HepG2 (cell line): ENCODE measurements around the gene LAMA5. TPM values are rescaled to one million over a fixed set of nuclear protein-coding genes. Genes with fewer than 3 reads are reported as not detected.

ENCODE experiments used
- CCAR2 ChIP-seq: fragments of 200-400 bp; formaldehyde crosslinking; optimal IDR thresholded peaks from 2 replicates; pipeline ENCODE3; 2018; ENCODE audit warnings: low read depth, mild to moderate bottlenecking, low read length, moderate library complexity
- CEBPG ChIP-seq: IDR thresholded peaks from 2 replicates; pipeline ENCODE4 v1.6.1; 2016
- CSRNP2 ChIP-seq: sonication (generic); formaldehyde crosslinking; conservative IDR thresholded peaks from 2 replicates; pipeline ENCODE4 v1.8.0; 2022; ENCODE audit warnings: low read depth, missing genetic modification reagents
- FOXK1 ChIP-seq: sonication (generic); formaldehyde crosslinking; IDR thresholded peaks from 2 replicates; pipeline ENCODE4 v1.4.0; 2020; ENCODE audit warnings: low read depth, missing genetic modification reagents, borderline replicate concordance
- KDM3A ChIP-seq: IDR thresholded peaks from 2 replicates; pipeline ENCODE4 v1.6.1; 2018; ENCODE audit warnings: low read depth, missing compliant biosample characterization
- MAFF ChIP-seq: IDR thresholded peaks from 2 replicates; pipeline ENCODE4 v1.6.1; 2011; ENCODE audit warnings: low read depth, low read length, improper control_type of control experiment
- MTA1 ChIP-seq: sonication (generic); formaldehyde crosslinking; IDR thresholded peaks from 2 replicates; pipeline ENCODE4 v1.4.0; 2020; ENCODE audit warnings: missing genetic modification reagents, mild to moderate bottlenecking, borderline replicate concordance
- NR2F1 ChIP-seq, 2 experiments: fragments of 450-650 bp in 1 of 2; formaldehyde crosslinking in 1 of 2; IDR thresholded peaks; 2 replicates each; pipeline versions ENCODE4 v1.5.0 to v1.6.1; 2016 to 2020; ENCODE audit warnings: mild to moderate bottlenecking in 1 of 2, missing compliant biosample characterization in 1 of 2, missing genetic modification reagents in 1 of 2, moderate library complexity in 1 of 2
- PAX8 ChIP-seq: sonication (generic); formaldehyde crosslinking; IDR thresholded peaks from 2 replicates; pipeline ENCODE4 v1.8.0; 2022; ENCODE audit warnings: mild to moderate bottlenecking, missing genetic modification reagents, borderline replicate concordance
- PHF5A ChIP-seq: IDR thresholded peaks from one replicate; pipeline ENCODE4 v1.6.1; 2018; ENCODE audit warnings: low read depth, missing genetic modification reagents; ENCODE audit not compliant: unreplicated experiment
- PPARG ChIP-seq: conservative IDR thresholded peaks from 2 replicates; pipeline ENCODE4 v1.6.1; 2016; ENCODE audit warnings: missing biosample characterization, missing genetic modification reagents
- SIN3A ChIP-seq: IDR thresholded peaks from 2 replicates; pipeline ENCODE4 v1.6.1; 2011; ENCODE audit warnings: low read depth, mild to moderate bottlenecking, control low read depth, low read length, borderline replicate concordance
- SNAPC4 ChIP-seq: sonication (generic); formaldehyde crosslinking; IDR thresholded peaks from 2 replicates; pipeline ENCODE4 v1.4.0; 2020; ENCODE audit warnings: mild to moderate bottlenecking, missing genetic modification reagents
- SSRP1 ChIP-seq: IDR thresholded peaks from 2 replicates; pipeline ENCODE4 v1.6.1; 2016; ENCODE audit warnings: control low read depth
- TAF15 ChIP-seq: fragments of 200-400 bp; formaldehyde crosslinking; IDR thresholded peaks from one replicate; pipeline ENCODE4 v1.6.1; 2018; ENCODE audit warnings: mild to moderate bottlenecking, low read depth, low read length; ENCODE audit not compliant: poor library complexity, severe bottlenecking
- ZIK1 ChIP-seq: sonication (generic); formaldehyde crosslinking; IDR thresholded peaks from 2 replicates; pipeline ENCODE4 v1.5.0; 2020; ENCODE audit warnings: mild to moderate bottlenecking, low read depth, missing genetic modification reagents, borderline replicate concordance
- ZNF138 ChIP-seq: sonication (generic); formaldehyde crosslinking; IDR thresholded peaks from 2 replicates; pipeline ENCODE4 v1.5.0; 2020; ENCODE audit warnings: mild to moderate bottlenecking, low read depth, missing genetic modification reagents
- ZNF263 ChIP-seq: sonication (generic); formaldehyde crosslinking; IDR thresholded peaks from 2 replicates; pipeline ENCODE4 v1.4.0; 2020; ENCODE audit warnings: missing genetic modification reagents
- ZNF335 ChIP-seq: sonication (generic); formaldehyde crosslinking; IDR thresholded peaks from 2 replicates; pipeline ENCODE4 v1.4.0; 2020; ENCODE audit warnings: missing genetic modification reagents
- ZNF547 ChIP-seq: sonication (generic); formaldehyde crosslinking; IDR thresholded peaks from 2 replicates; pipeline ENCODE4 v1.5.1; 2020; ENCODE audit warnings: mild to moderate bottlenecking, missing genetic modification reagents
- ZNF720 ChIP-seq: sonication (generic); formaldehyde crosslinking; IDR thresholded peaks from 2 replicates; pipeline ENCODE4 v1.4.0; 2020; ENCODE audit warnings: missing genetic modification reagents
- ZNF841 ChIP-seq: sonication (generic); formaldehyde crosslinking; IDR thresholded peaks from 2 replicates; pipeline ENCODE4 v1.8.1; 2023; ENCODE audit warnings: missing genetic modification reagents, borderline replicate concordance
- polyA plus RNA-seq, 8 experiments: library from polyadenylated mRNA; depleted of rRNA in 3 of 8; stranded (reverse) in 7 of 8; unstranded in 1 of 8; fragments of >200 nt; fragmentation: Illumina TruSeq in 4 of 8; extraction: Trizol in 4 of 8; gene quantifications; 2 replicates each; pipeline versions ENCODE4 v1.2.1 to v1.2.3, GENCODE V29; 2011 to 2016; ENCODE audit warnings: low read depth in 4 of 8, missing spikeins in 1 of 8, mixed read lengths in 1 of 8; ENCODE audit not compliant: insufficient read depth in 1 of 8
- total RNA-seq, 5 experiments: library from RNA; depleted of rRNA; stranded (reverse); fragments of >200 nt; fragmentation: Illumina TruSeq; extraction: Trizol; gene quantifications; 2 replicates each; pipeline ENCODE4 v1.2.3, GENCODE V29; 2016; ENCODE audit warnings: low read depth in 1 of 5

LAMA5 gene
- total and polyA plus RNA-seq, 2 of the 13 experiments (the other 11 are each of a cell fraction or from before 2014, with no cell fraction given) = 21.0 to 44.7 TPM

DNA sequence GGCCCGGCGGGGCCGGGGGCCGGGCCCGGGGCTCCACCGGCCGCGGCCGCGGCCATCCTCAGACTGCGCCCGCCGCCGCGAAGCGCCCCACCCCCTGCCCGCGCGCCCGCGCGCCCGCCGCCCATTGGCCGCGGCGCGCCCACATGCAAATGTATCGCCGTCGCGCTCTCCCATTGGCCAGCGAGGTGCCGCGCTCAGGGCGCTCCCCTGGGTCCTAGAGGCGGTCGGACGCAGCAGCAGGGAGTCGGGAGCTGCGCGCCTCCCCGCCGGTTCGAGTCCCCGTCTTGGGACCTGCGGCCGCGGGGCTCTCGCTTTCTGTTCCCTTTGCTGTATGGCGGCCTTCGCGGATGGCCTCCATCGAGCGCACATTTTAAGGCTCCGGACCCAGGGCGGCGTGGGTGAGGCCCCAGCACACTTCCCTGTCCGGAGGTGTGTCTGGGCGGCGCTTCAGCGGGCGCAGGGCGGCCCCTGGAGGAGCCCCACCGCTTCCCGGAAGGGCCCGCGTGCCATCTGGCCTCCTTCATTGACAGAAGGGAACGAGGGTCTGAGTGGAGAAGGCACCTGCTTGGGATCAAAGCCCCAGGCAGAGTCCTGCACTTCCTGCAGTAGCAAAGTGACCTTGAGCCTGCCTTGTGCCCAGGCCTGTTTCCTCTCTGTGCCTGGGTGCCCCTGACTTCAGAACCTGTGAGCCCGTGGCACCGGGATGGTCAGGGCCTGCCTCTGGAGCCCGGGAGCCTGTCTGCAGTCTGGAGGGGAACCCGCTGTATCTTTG lies 40.3 kb upstream of the LAMA5 start, which contains the start of gene CABLES2 (continued):
- TF ChIP-seq ZNF841 (CRISPR knock-in tag) = no peak
- TF ChIP-seq MTA1 = peak; percentile 92; the same call in 1 of the 2 replicates
- TF ChIP-seq MAFF = no peak
- peak; percentile 67; the same call in 1 of the 2 replicates for TF ChIP-seq ZNF263
- peak; percentile 58; the same call in 1 of the 2 replicates for TF ChIP-seq SSRP1
- TF ChIP-seq PAX8 = peak; percentile 91
- TF ChIP-seq CSRNP2 = no peak
- peak; percentile 34; the same call in 1 of the 2 replicates for TF ChIP-seq CEBPG (CRISPR knock-in tag)
- peak; percentile 85 for TF ChIP-seq PHF5A
- no peak for TF ChIP-seq CCAR2
- peak; percentile 82; the same call in 1 of the 2 replicates for TF ChIP-seq SIN3A
- TF ChIP-seq ZNF138 (CRISPR knock-in tag) = peak; percentile 85; the same call in 1 of the 2 replicates
- TF ChIP-seq ZNF335 (CRISPR knock-in tag) = no peak
- peak; percentile 47 for TF ChIP-seq PPARG (CRISPR knock-in tag)
- peak; percentile 66; the same call in 1 of the 2 replicates for TF ChIP-seq FOXK1 (CRISPR knock-in tag)
- TF ChIP-seq ZNF547 = peak; percentile 70; the same call in 1 of the 2 replicates
- TF ChIP-seq NR2F1 (CRISPR knock-in tag; IDR thresholded peaks at IDR 0.05) = 0 out of 4 replicates have a peak, but pooled peaks of 1 of the 2 experiments have one; percentile 6
- TF ChIP-seq ZNF720 (CRISPR knock-in tag) = no peak; the same call in 1 of the 2 replicates
- peak; percentile 98 for TF ChIP-seq SNAPC4
- TF ChIP-seq TAF15 = peak; percentile 80
- TF ChIP-seq ZIK1 (CRISPR knock-in tag) = peak; percentile 84
- TF ChIP-seq KDM3A = peak; percentile 72
